Left forelimb (tissue), 1 donor: ENCODE data around the gene DZIP3.

Source experiments
- DNase-seq: peaks from one replicate; pipeline ENCODE4 v3.0.0-alpha.2; 2018; ENCODE audit warnings: low spot score

Gene DZIP3

DNA sequence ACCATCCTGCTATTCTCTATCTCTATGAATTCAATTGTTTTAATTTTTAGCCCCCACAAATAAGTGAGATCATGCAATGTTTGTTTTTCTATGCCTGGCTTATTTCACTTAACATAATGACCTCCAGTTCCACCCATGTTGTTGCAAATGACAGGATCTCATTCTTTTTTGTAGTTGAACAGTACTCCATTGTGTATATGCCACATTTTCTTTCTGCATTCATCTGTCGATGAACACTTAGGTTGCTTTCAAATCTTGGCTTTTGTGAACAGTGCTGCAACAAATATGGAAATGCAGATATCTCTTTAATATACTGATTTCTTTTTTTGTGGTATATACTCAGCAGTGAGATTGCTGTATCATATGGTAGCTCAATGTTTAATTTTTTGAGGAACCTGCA lies 108.9 kb downstream of the DZIP3 start:
- no peak for DNase-seq

DNA sequence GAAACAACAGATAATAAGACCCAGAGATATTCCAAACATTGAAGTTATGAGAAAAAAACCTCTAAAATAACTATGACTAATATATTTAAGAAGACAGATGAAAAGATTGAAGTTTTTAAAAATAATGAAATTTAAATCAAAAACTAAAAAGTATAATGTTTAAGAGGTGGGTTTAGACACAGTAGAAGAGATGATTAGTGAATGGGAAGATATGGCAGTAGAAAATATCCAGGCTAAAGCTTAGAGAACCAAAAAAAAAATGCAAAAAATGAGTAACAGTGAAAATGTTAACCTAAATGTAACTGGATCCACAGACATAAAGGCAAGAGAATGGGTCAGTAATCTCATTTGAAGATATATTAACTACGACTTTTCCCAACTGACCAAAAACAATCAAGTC lies 115.5 kb downstream of the DZIP3 start:
- DNase-seq = no peak

DNA sequence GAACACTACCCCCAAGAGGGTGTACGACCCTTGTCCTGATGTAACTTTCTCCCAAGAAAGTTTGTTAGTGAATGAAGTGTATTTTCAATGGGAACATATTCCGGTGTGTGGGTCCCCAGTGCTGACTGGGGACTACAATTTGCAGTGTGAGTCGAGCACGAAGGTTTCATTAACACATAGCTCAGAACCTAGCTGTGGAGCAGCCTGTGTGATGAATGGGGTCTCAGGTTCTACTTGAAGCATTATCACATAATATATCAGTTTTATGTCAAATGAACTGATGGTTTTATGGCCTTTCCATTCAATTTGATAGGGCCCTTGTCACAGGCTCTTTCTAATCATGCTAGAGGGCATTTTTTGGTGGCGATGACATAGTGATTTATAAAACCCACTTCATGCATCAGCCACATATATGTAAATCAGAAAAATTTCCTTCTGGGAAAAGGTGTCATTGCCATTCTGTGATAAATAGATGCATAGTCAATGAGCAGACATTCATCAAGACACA lies 123.5 kb downstream of the DZIP3 start:
- no peak for DNase-seq

DNA sequence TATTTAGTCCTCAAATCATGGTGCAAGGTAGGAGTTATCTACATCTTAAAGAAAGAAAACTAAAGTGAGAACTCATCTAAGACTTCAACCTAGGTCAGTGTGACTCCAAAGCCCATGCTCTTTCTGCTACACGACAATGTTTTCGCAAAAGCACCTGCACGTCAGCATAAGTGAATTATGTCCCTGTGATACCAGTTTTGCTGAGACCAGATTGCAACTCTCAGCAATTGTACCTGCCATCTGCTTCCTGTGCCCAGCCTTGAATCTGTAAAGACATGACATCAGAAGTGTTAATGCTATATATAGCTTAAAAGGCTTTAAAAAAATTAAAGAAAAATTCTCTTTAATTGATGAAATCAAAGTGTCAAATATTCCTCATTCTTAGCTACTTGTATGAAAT lies 124.3 kb downstream of the DZIP3 start:
- DNase-seq = no peak

DNA sequence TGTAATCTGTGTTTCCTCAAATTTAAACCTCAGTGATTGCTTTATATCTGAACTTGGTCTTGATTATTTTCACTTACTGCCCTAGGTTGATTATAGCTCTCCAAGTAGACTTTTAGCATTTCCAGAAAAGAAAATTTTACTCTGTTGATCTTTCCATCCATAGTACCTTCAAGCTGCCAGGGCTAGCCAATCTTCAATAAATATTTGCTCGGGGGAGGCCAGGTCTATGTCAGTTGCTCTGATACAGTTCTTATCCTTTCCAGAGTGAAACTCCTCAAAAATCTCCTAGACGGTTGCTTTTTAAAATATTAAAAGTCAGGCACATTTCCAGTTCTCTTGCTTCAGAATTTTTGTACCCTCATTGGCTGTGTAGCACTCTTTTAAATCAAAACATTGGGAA lies 128.9 kb downstream of the DZIP3 start:
- DNase-seq = no peak

DNA sequence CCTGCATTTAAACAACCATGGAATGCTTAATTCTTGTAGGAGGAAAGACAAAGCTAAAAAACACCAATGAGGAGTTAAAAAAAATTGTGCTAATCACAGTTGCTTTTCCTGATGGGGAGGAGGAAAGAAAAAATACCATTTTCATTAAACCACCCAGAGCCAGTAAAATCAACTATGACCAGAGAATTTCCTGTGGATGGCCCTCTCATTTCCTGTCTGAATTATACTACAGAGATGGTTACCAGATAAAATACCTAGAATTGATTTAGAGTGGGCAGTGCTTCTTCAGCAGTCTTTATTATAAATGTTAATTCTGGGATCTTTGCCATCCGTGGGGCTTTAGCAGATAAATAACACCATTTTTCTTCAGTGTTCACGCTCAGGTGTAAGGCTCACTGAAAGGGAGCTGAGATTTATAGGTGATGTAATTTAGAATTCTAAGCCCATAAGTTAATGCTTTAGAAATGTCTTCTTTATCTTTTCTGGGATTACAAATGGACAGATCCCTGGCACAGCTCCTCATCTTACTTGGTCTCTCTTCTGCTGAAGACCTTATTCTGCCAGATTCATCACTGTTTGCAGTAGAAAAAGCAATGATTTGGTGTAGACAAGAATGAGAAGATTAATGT lies 129.8 kb downstream of the DZIP3 start:
- DNase-seq = no peak

DNA sequence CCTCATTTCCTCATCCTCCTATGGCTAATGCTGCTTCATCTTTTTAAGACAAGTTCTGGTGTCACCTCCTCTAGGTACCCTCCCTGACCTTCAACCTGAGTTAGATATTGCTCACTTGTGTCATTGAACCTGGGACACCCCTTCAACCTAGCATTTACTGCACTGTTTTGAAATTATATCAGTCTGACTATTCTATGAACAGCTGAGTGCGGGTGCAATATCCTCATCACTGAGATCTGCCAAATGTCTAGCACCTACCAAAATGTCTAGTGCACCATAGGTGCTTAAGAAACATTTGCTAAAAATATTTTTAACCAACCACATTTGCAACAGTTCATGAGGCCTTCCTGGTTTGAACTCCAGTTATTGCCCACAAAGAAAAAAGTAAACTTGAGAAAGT lies 133.2 kb downstream of the DZIP3 start:
- no peak for DNase-seq

DNA sequence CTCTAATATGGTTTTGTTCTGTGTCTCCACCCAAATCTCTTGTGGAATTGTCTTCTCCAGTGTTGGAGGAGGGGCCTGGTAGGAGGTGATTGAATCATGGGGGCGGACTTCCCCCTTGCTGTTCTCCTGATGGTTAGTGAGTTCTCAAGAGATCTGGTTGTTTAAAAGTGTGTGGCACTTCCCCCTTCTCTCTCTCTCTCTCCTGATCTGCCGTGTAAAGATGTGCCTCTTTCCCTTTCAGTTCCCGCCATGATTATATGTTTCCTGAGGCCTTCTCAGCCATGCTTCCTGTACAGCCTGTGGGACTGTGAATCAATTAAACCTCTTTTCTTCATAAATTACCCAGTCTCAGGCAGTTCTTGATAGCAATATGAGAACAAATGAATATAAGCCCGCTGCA lies 134.6 kb downstream of the DZIP3 start:
- no peak for DNase-seq

DNA sequence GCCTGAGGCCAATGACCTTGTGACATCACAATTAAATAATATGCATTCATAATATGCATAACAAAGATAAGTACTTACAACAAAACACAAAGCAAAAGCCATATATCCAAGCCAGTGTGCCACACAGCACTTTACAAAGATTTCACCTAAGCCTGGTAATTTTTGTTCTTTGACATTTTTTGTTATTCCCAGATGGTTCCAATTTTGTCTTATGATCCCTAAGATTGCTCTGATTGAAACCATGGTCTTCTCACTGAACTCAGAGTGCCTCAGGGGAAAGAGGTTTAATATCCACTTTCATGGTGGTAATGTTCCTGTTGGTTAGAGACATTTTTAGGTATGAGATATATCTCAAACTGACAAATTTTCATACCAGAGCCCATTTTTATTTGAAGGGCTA lies 138.6 kb downstream of the DZIP3 start:
- no peak for DNase-seq

DNA sequence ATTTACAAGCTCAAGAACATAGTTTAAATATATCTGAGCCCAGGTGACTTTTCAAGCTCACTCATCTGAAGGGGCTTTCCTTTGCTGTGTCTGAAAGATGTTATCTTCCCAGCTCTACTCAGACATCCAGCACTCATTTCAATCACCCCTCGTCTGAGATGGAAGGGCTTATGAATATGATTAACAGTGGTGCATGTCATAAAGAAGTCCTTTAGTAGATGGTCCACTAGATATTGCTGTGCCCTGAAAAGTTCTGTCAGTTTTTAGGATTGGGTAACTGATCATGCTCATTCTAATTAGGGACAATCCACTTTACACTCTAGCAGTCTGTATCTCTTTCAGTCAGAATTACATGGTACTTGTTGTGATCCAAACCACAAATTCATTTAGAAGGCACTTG lies 139.4 kb downstream of the DZIP3 start:
- DNase-seq = no peak

DNA sequence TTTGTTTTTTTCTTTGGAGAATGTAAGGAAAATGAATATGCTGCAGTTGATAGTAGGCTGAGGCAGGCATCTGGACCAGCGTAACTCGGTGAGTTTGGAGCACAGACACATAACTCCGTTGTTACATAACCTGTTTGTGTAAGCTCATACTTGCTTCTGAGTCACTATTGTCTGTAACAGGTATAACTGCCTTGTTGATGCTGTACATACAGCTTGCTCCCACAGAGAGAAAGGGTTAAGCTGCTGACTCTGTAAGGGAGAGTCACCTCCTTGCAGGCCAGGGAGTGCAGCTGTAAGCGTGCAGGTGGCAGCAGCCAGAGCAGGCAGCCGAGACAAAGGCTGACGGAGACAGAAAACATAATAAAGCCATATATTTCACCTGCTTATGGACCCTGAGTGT lies 147.3 kb downstream of the DZIP3 start:
- no peak for DNase-seq

DNA sequence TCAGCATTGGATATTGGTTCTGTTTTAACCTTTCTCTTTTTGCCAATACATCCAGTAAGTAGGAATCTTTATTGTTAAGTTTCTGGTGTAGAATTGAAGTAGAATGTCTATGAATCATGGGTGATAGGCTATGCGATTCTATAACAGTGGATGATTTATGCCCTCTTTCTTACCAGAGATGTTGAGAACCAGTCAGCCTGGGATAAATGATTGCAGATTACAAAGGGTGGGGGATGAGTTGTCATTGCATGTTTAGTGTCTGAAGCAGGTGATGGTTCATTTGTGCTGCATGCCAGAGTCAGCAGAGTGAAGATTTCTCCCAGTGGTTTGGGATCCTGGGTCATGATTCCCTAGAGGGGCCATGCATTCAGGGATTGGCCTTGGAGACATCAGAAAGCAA lies 153.4 kb downstream of the DZIP3 start:
- no peak for DNase-seq
